Vagina (tissue), 2 donors: Measurements from ENCODE around the gene CHRNB4. TPM values are rescaled to one million over a fixed set of nuclear protein-coding genes. Genes with fewer than 3 reads are reported as not detected.

Source experiments
- DNase-seq, 2 donors: peaks; one replicate each; pipeline ENCODE4 v3.0.0-alpha.2; 2017; ENCODE audit errors: extremely low spot score in 2 of 2
- H3K27ac ChIP-seq: fragments of 200-600 bp; sonication (generic); one replicate; pipeline ENCODE4 v1.5.1; 2019
- H3K27me3 ChIP-seq: fragments of 200-600 bp; sonication (generic); one replicate; pipeline ENCODE4 v1.5.1; 2019
- H3K36me3 ChIP-seq, 2 donors: fragments of 200-600 bp; sonication (generic); one replicate each; pipeline ENCODE4 v1.5.1; 2017 to 2019
- H3K4me1 ChIP-seq: fragments of 200-600 bp; sonication (generic); one replicate; pipeline ENCODE4 v1.5.1; 2019
- H3K4me3 ChIP-seq, 2 donors: fragments of 200-600 bp; sonication (generic); 1 replicate in 1 of 2; 2 replicates in 1 of 2; pipeline ENCODE4 v1.5.1; 2016 to 2019
- H3K9me3 ChIP-seq: fragments of 200-600 bp; sonication (generic); one replicate; pipeline ENCODE4 v1.5.1; 2019
- CTCF ChIP-seq, 3 experiments: fragments of 450-650 bp in 2 of 3; fragments of 200-600 bp in 1 of 3; sonication (generic) in 1 of 3; IDR thresholded peaks; one replicate each; pipeline ENCODE4 v1.5.1; 2017 to 2019; ENCODE audit warnings: antibody characterized with exemption in 3 of 3, mild to moderate bottlenecking in 2 of 3, moderate library complexity in 2 of 3
- POLR2A ChIP-seq, 2 donors: fragments of 450-650 bp; IDR thresholded peaks; one replicate each; pipeline ENCODE4 v1.6.1; 2017; ENCODE audit warnings: antibody characterized with exemption in 2 of 2, mild to moderate bottlenecking in 2 of 2, moderate library complexity in 2 of 2
- POLR2AphosphoS5 ChIP-seq, 2 donors: sonication (generic); formaldehyde crosslinking; IDR thresholded peaks; one replicate each; pipeline ENCODE4 v1.9.0; 2017; ENCODE audit warnings: antibody characterized with exemption in 2 of 2, mild to moderate bottlenecking in 2 of 2, low read depth in 1 of 2; ENCODE audit not compliant: insufficient read depth in 1 of 2
- intact Hi-C: fragments of 100-400 bp; cut with DNase I; formaldehyde crosslinking; loops from one replicate; pipeline ENCODE4 v1.15.1; 2023
- total RNA-seq: library from RNA; depleted of rRNA; stranded (reverse); fragments of >200 nt; gene quantifications from one replicate; pipeline ENCODE4 v1.2.3, GENCODE V29; 2016

CHRNB4 gene
- total RNA-seq, 1 donor from 2014 or later, result 0.74 TPM

- intact Hi-C loops, result no loop called here
- Histone ChIP-seq H3K4me3 (no peak overlapping the region), H3K27ac (no peak overlapping the region), H3K4me1 (no peaks in the 10 kb centered on the region), H3K27me3 (no peaks in the 10 kb centered on the region), H3K9me3 (no peaks in the 10 kb centered on the region), H3K36me3 (no peaks in the 10 kb centered on the region)
- DNase-seq, result no peak
- TF ChIP-seq CTCF (IDR thresholded peaks at IDR 0.05), result no peak
- TF ChIP-seq POLR2AphosphoS5 (IDR thresholded peaks at IDR 0.05; ENCODE audit: insufficient read depth in 1 of 2, low read depth in 1 of 2), result no peak
- TF ChIP-seq POLR2A (IDR thresholded peaks at IDR 0.05), result no peak
Measured at GRCh38 chr15:78629716-78630065, 11.3 kb downstream of the CHRNB4 start.

- Histone ChIP-seq H3K9me3 (no peaks in the 10 kb centered on the region), H3K4me3 (no peak overlapping the region), H3K27me3 (no peaks in the 10 kb centered on the region), H3K36me3 (no peaks in the 10 kb centered on the region), H3K4me1 (no peaks in the 10 kb centered on the region), H3K27ac (no peak overlapping the region)
- intact Hi-C loops, result no loop called here
- no peak for TF ChIP-seq POLR2AphosphoS5 (IDR thresholded peaks at IDR 0.05; ENCODE audit: insufficient read depth in 1 of 2, low read depth in 1 of 2)
- no peak for TF ChIP-seq POLR2A (IDR thresholded peaks at IDR 0.05)
- TF ChIP-seq CTCF (IDR thresholded peaks at IDR 0.05), result no peak
- DNase-seq, result no peak
Measured at GRCh38 chr15:78629031-78629715, 11.8 kb downstream of the CHRNB4 start.

- DNase-seq, result no peak
- Histone ChIP-seq H3K27me3 (no peaks in the 10 kb centered on the region), H3K9me3 (no peaks in the 10 kb centered on the region), H3K36me3 (no peaks in the 10 kb centered on the region), H3K4me1 (no peaks in the 10 kb centered on the region), H3K4me3 (no peak overlapping the region), H3K27ac (no peak overlapping the region)
- intact Hi-C loops, result no loop called here
- TF ChIP-seq CTCF (IDR thresholded peaks at IDR 0.05), result no peak
- no peak for TF ChIP-seq POLR2A (IDR thresholded peaks at IDR 0.05)
- TF ChIP-seq POLR2AphosphoS5 (IDR thresholded peaks at IDR 0.05; ENCODE audit: insufficient read depth in 1 of 2, low read depth in 1 of 2), result no peak
Measured at GRCh38 chr15:78628227-78628626, 12.8 kb downstream of the CHRNB4 start.

- Histone ChIP-seq H3K36me3 (no peaks in the 10 kb centered on the region), H3K4me1 (no peaks in the 10 kb centered on the region), H3K9me3 (no peaks in the 10 kb centered on the region), H3K4me3 (no peak overlapping the region), H3K27ac (no peak overlapping the region), H3K27me3 (no peaks in the 10 kb centered on the region)
- intact Hi-C loops, result no loop called here
- no peak for TF ChIP-seq POLR2AphosphoS5 (IDR thresholded peaks at IDR 0.05; ENCODE audit: insufficient read depth in 1 of 2, low read depth in 1 of 2)
- TF ChIP-seq CTCF (IDR thresholded peaks at IDR 0.05), result no peak
- no peak for TF ChIP-seq POLR2A (IDR thresholded peaks at IDR 0.05)
- no peak for DNase-seq
Measured at GRCh38 chr15:78627348-78627747, 13.7 kb downstream of the CHRNB4 start.

GRCh38 chr15:78626381-78626995 is 14.5 kb downstream of the CHRNB4 start:
- Histone ChIP-seq H3K27ac (no peak overlapping the region), H3K36me3 (no peaks in the 10 kb centered on the region), H3K4me3 (no peak overlapping the region), H3K9me3 (no peaks in the 10 kb centered on the region), H3K27me3 (no peaks in the 10 kb centered on the region), H3K4me1 (no peaks in the 10 kb centered on the region)
- no peak for TF ChIP-seq POLR2AphosphoS5 (IDR thresholded peaks at IDR 0.05; ENCODE audit: insufficient read depth in 1 of 2, low read depth in 1 of 2)
- no peak for TF ChIP-seq CTCF (IDR thresholded peaks at IDR 0.05)
- no peak for TF ChIP-seq POLR2A (IDR thresholded peaks at IDR 0.05)
- intact Hi-C loops, result no loop called here
- no peak for DNase-seq
